ENCODE measurements around the gene TMEM120A.
"Not testable (repeated sequence)": the region's sequence is repeated elsewhere in the genome, so short reads cannot be mapped to it uniquely, and the experiment has no call there.

The TMEM120A gene

DNA sequence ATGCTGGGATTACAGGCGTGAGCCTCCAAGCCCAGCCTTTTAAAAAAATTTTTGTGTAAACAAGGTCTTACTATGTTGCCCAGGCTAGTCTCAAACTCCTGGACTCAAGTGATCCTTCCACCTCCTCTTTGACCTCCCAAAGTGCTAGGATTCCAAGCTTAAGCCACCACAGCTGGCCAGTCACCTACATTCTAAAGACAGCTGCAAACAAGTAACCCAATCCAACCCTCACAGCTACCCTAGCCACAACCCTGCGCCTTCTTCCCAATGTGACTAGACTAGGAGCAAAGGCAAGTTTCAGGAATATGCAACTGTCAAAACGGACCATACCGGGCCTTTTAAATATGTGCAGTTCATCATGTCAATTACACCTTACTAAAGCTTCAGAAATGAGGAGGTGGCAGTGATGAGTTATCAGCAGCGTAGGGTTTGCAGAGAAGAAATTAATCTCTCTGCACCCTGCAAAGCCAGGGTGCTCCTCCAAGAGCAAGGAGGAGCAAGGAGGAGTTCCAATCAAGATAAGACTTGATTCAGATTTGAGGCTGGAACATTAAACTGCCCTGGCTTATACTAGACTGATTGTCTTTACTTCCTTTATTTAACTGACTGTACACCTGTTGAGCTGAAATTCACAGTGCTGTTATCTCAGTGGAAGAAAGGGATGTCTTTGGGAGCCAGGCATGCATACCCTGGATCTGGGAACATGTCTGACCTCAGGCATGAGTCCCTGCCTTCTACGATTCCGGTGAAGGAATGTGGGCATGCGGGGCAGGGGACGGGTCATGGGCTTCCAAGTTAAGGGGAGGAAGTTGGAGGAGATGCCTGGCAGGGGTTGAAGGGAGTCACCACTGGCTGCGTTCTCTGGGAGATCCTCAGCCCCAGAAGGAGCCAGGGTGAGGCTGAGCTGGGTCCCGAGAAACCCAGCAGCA lies 15.5 kb upstream of the TMEM120A start:
- H3K9me3 ChIP-seq (ENCODE audit: control insufficient read depth in 1 of 2, low read length in 2 of 2), result no peaks in the 10 kb centered on the region
- H3K4me1 ChIP-seq (ENCODE audit: control insufficient read depth in 1 of 2, insufficient read depth in 2 of 2, low read length in 2 of 2), result peaks cover 4 to 12% of the 10 kb centered on the region in 2 donors
- no peaks in the 10 kb centered on the region for H3K27me3 ChIP-seq (ENCODE audit: low read depth, low read length)
- H3K4me3 ChIP-seq (ENCODE audit: low read depth in 1 of 2, low read length in 2 of 2), result no peak overlapping the region
- peaks cover 0 to 4% of the 10 kb centered on the region in 2 donors for H3K36me3 ChIP-seq (ENCODE audit: control insufficient read depth in 1 of 2, insufficient read depth in 2 of 2, low read length in 2 of 2)
- H3K27ac ChIP-seq (ENCODE audit: low read length), result no peak overlapping the region

DNA sequence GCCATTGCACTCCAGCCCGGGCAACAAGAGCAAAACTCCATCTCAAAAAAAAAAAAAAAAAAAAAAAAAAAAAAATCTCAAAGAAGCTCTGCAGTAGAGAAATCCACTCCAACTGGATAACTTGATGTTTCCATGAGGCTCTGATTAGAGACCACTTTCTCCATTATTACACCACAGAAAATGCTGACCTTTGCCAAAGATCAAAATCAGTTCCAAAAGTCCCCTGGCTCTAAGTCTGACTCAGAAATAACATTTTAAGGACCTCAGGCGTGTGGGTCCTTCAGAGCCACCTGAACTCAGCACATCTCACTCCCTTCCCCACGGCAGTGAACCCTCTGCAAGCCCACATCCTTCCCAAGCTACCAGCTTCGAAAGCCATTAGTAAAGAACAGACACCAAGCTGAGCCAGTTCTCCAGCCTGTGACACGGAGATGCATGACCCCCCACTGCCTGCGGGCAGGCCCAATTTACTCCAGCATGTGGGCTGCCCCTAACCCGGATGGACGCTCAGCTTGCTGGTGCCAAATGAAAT lies 13.8 kb upstream of the TMEM120A start:
- peaks cover 8 to 9% of the 10 kb centered on the region in 2 donors for H3K36me3 ChIP-seq (ENCODE audit: control insufficient read depth in 1 of 2, insufficient read depth in 2 of 2, low read length in 2 of 2)
- H3K27ac ChIP-seq (ENCODE audit: low read length), result no peak overlapping the region
- no peaks in the 10 kb centered on the region for H3K27me3 ChIP-seq (ENCODE audit: low read depth, low read length)
- H3K4me3 ChIP-seq (ENCODE audit: low read depth in 1 of 2, low read length in 2 of 2), result no peak overlapping the region
- H3K9me3 ChIP-seq (ENCODE audit: control insufficient read depth in 1 of 2, low read length in 2 of 2), result no peaks in the 10 kb centered on the region
- peaks cover 4 to 12% of the 10 kb centered on the region in 2 donors for H3K4me1 ChIP-seq (ENCODE audit: control insufficient read depth in 1 of 2, insufficient read depth in 2 of 2, low read length in 2 of 2)

DNA sequence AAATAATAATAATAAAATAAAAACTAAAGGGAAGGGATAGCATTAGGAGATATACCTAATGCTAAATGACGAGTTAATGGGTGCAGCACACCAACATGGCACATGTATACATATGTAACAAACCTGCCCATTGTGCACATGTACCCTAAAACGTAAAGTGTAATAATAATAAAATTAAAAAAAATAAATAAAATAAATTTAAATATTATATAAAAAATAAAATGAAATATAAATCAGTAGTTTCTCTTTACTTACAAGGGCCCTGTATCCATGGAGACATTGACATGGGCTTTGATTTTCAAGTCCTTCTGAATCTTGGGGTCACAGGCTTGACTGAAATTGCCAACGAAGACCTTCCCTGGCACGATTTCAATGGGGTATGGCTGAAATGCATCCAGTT lies 10.6 kb upstream of the TMEM120A start:
- H3K4me1 ChIP-seq (ENCODE audit: control insufficient read depth in 1 of 2, insufficient read depth in 2 of 2, low read length in 2 of 2); H3K4me3 ChIP-seq (ENCODE audit: low read depth in 1 of 2, low read length in 2 of 2); H3K9me3 ChIP-seq (ENCODE audit: control insufficient read depth in 1 of 2, low read length in 2 of 2); H3K27ac ChIP-seq (ENCODE audit: low read length); H3K27me3 ChIP-seq (ENCODE audit: low read depth, low read length): not testable (repeated sequence)
- peaks cover 9 to 16% of the 10 kb centered on the region in 2 donors for H3K36me3 ChIP-seq (ENCODE audit: control insufficient read depth in 1 of 2, insufficient read depth in 2 of 2, low read length in 2 of 2)

DNA sequence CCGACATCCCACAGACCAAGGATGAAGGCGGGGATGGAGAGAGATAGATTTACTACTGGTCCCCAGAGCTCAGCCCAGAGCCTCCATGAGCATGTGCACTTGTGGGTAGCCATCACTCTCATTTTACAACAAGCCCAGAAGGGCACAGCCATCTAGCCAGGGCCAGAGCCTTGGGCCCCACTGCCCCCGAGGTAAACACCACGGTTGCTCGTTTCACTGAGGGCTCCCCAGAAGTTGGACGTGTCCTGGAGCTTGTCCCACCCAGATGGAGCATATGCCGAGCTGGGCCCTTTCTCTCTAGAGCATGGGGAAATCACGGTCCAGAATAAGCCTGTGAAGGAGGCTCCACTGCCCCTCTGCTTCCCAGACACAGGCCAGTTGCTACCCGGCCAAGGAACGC lies 9.0 kb upstream of the TMEM120A start:
- Histone ChIP-seq H3K27ac (ENCODE audit: low read length) (no peak overlapping the region), H3K36me3 (ENCODE audit: control insufficient read depth in 1 of 2, insufficient read depth in 2 of 2, low read length in 2 of 2) (peaks cover 9 to 16% of the 10 kb centered on the region in 2 donors), H3K9me3 (ENCODE audit: control insufficient read depth in 1 of 2, low read length in 2 of 2) (no peaks in the 10 kb centered on the region)

DNA sequence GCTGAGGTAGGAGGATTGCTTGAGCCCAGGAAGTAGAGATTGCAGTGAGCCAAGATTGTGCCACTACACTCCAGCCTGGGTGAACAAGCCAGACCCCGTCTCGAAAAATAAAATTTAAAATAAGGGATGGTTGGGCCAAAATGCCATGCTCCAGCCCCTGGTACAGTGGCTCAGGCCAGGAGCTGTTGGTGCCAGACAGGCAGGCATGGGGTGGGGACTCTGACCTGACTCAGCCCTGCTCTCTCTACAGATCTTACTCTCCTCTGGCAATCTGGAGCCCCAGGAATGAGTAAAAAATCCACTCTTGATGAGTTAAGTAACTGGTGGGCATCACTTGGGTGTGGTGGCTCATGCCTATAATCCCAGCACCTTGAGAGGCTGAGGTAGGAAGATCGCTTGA lies 8.4 kb upstream of the TMEM120A start:
- Histone ChIP-seq H3K4me3 (ENCODE audit: low read depth in 1 of 2, low read length in 2 of 2) (no peak overlapping the region), H3K27ac (ENCODE audit: low read length) (no peak overlapping the region), H3K27me3 (ENCODE audit: low read depth, low read length) (no peaks in the 10 kb centered on the region), H3K36me3 (ENCODE audit: control insufficient read depth in 1 of 2, insufficient read depth in 2 of 2, low read length in 2 of 2) (peaks cover 9 to 16% of the 10 kb centered on the region in 2 donors), H3K9me3 (ENCODE audit: control insufficient read depth in 1 of 2, low read length in 2 of 2) (no peaks in the 10 kb centered on the region), H3K4me1 (ENCODE audit: control insufficient read depth in 1 of 2, insufficient read depth in 2 of 2, low read length in 2 of 2) (no peaks in the 10 kb centered on the region)

More for the DNA sequence above, 9.0 kb upstream of the TMEM120A start:
- Histone ChIP-seq H3K4me1 (ENCODE audit: control insufficient read depth in 1 of 2, insufficient read depth in 2 of 2, low read length in 2 of 2) (no peaks in the 10 kb centered on the region), H3K27me3 (ENCODE audit: low read depth, low read length) (no peaks in the 10 kb centered on the region), H3K4me3 (ENCODE audit: low read depth in 1 of 2, low read length in 2 of 2) (no peak overlapping the region)

DNA sequence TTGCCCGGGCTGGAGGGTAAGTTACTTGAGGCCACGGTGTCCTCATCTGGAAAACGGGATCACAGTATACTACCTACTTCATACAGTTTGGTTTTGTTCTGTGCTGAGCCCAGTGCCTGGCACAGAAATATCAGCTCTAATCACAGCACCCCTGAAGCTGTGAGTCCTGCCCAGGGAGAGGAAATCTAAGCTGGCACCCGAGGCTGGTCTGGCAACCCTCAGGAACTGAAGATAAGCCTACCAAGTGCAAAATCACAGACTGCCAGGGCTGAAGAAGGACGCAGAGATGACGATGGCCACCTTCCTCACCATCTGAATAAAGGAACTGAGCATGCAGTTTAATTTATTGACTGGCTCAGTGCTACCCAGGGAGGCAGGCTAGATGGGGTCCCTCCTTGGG lies 7.7 kb upstream of the TMEM120A start:
- H3K36me3 ChIP-seq (ENCODE audit: control insufficient read depth in 1 of 2, insufficient read depth in 2 of 2, low read length in 2 of 2), result peaks cover 9 to 16% of the 10 kb centered on the region in 2 donors
- H3K4me3 ChIP-seq (ENCODE audit: low read depth in 1 of 2, low read length in 2 of 2), result no peak overlapping the region
- no peaks in the 10 kb centered on the region for H3K9me3 ChIP-seq (ENCODE audit: control insufficient read depth in 1 of 2, low read length in 2 of 2)
- H3K27ac ChIP-seq (ENCODE audit: low read length), result no peak overlapping the region
- H3K27me3 ChIP-seq (ENCODE audit: low read depth, low read length), result no peaks in the 10 kb centered on the region
- no peaks in the 10 kb centered on the region for H3K4me1 ChIP-seq (ENCODE audit: control insufficient read depth in 1 of 2, insufficient read depth in 2 of 2, low read length in 2 of 2)

DNA sequence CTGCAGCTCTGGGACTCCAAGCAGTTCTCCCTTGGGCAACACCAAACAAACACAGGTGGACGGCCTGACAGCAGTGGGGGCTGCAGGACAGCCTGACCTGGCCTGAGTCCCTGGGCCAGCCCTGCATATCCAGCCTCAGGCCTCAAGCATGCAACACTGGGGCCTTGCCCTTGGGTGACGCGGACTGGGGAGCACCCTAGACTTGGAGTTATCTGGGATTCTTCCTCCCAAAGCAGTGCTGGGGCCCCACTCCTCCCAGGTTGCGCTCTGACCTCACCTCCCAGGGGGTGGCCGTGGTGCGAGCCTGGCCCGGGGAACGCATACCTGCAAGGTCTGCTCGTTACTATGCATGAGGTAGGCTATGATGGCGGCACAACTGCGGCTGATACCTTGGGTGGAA lies 6.2 kb upstream of the TMEM120A start:
- Histone ChIP-seq H3K27ac (ENCODE audit: low read length) (no peak overlapping the region), H3K36me3 (ENCODE audit: control insufficient read depth in 1 of 2, insufficient read depth in 2 of 2, low read length in 2 of 2) (peaks cover 9 to 25% of the 10 kb centered on the region in 2 donors), H3K27me3 (ENCODE audit: low read depth, low read length) (no peaks in the 10 kb centered on the region), H3K9me3 (ENCODE audit: control insufficient read depth in 1 of 2, low read length in 2 of 2) (no peaks in the 10 kb centered on the region), H3K4me3 (ENCODE audit: low read depth in 1 of 2, low read length in 2 of 2) (no peak overlapping the region), H3K4me1 (ENCODE audit: control insufficient read depth in 1 of 2, insufficient read depth in 2 of 2, low read length in 2 of 2) (peaks cover 0 to 1% of the 10 kb centered on the region in 2 donors)

DNA sequence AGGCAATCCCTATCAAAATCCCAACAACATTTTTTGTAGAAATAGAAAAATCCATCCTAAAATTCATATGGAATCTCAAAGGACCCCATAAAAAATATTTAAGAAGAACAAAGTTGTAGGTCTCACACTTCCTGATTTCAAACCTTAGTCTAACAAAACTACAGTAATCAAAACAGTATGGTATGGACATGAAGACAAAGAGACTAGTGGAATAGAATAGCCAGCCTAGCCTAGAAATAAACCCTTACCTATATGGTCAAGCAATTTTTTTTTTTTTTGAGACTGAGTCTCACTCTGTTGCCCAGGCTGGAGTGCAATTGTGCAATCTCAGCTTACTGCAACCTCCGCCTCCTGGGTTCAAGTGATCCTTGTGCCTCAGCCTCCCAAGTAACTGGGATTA lies 3.6 kb upstream of the TMEM120A start:
- Histone ChIP-seq H3K9me3 (ENCODE audit: control insufficient read depth in 1 of 2, low read length in 2 of 2) (no peaks in the 10 kb centered on the region), H3K4me3 (ENCODE audit: low read depth in 1 of 2, low read length in 2 of 2) (no peak overlapping the region), H3K27me3 (ENCODE audit: low read depth, low read length) (no peaks in the 10 kb centered on the region), H3K27ac (ENCODE audit: low read length) (no peak overlapping the region), H3K4me1 (ENCODE audit: control insufficient read depth in 1 of 2, insufficient read depth in 2 of 2, low read length in 2 of 2) (peaks cover 2 to 15% of the 10 kb centered on the region in 2 donors), H3K36me3 (ENCODE audit: control insufficient read depth in 1 of 2, insufficient read depth in 2 of 2, low read length in 2 of 2) (peaks cover 0 to 16% of the 10 kb centered on the region in 2 donors)

DNA sequence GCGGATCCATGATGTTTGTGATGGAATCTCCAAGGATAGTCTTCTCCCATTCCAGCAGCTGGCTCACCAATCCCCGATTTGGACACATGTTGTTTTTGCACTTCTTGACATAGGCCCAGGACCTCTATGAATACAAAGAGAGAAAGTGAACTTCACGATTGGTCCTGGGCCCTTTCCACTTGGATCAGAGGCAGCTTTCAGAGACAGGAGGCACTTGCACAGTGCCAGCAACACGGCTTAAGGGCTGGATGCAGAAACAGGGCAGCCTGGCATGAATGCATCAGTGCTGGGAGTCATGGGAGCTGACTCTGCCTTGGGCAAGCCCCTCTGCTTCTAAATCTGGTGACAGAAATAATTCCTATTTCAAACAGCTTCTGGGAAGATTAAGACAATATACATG lies 2.1 kb upstream of the TMEM120A start:
- H3K4me3 ChIP-seq (ENCODE audit: low read depth in 1 of 2, low read length in 2 of 2), result no peak overlapping the region
- no peak overlapping the region for H3K27ac ChIP-seq (ENCODE audit: low read length)

DNA sequence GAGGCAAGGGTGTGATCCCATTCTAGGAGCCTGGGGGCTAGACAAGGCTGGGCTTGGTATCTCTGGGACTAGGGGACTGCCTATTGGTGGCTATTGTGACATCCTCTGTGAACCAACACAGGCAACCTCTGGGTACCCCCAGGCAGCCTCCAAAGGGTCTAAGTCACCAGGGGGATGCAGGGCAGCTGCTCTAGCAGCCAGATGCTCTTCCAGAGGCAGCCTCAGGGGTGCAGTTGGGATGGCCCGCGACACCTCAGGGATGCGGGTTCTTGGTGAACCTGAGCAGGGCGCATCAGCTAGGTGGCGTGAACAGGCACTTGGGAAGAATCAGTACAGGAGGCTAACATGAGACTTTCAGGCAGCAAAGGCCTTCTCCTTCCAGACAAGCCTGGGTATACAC lies 1.6 kb upstream of the TMEM120A start:
- Histone ChIP-seq H3K27me3 (ENCODE audit: low read depth, low read length) (no peaks in the 10 kb centered on the region), H3K4me3 (ENCODE audit: low read depth in 1 of 2, low read length in 2 of 2) (no peak overlapping the region), H3K27ac (ENCODE audit: low read length) (no peak overlapping the region)

More for the DNA sequence above, 2.1 kb upstream of the TMEM120A start:
- Histone ChIP-seq H3K27me3 (ENCODE audit: low read depth, low read length) (no peaks in the 10 kb centered on the region), H3K36me3 (ENCODE audit: control insufficient read depth in 1 of 2, insufficient read depth in 2 of 2, low read length in 2 of 2) (peaks cover 0 to 16% of the 10 kb centered on the region in 2 donors), H3K4me1 (ENCODE audit: control insufficient read depth in 1 of 2, insufficient read depth in 2 of 2, low read length in 2 of 2) (peaks cover 3 to 17% of the 10 kb centered on the region in 2 donors), H3K9me3 (ENCODE audit: control insufficient read depth in 1 of 2, low read length in 2 of 2) (no peaks in the 10 kb centered on the region)

DNA sequence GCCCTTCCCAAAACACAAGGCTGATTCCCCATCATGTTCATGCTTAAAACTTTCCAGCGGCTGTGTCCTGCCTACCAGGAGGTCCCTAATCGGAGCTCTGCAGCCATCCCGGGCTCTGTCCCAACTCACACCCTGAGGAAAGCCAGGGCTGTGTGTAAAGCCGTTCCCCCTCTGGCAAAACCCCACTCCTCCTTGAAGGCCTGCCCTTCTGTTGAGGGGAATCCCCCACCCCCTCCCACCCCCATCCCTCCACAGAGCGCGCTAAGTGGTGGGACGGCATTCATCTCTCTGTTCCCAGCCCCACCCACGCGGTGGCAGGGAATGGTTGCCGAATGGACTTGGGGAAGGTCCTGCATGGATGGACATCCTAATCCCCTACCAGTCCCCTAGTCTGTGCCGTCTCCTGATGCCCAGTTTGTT lies 667 bp upstream of the TMEM120A start:
- Histone ChIP-seq H3K4me1 (ENCODE audit: control insufficient read depth in 1 of 2, insufficient read depth in 2 of 2, low read length in 2 of 2) (peaks cover 3 to 19% of the 10 kb centered on the region in 2 donors), H3K36me3 (ENCODE audit: control insufficient read depth in 1 of 2, insufficient read depth in 2 of 2, low read length in 2 of 2) (peaks cover 0 to 9% of the 10 kb centered on the region in 2 donors)

More for the DNA sequence above, 1.6 kb upstream of the TMEM120A start:
- Histone ChIP-seq H3K9me3 (ENCODE audit: control insufficient read depth in 1 of 2, low read length in 2 of 2) (no peaks in the 10 kb centered on the region), H3K36me3 (ENCODE audit: control insufficient read depth in 1 of 2, insufficient read depth in 2 of 2, low read length in 2 of 2) (peaks cover 0 to 15% of the 10 kb centered on the region in 2 donors), H3K4me1 (ENCODE audit: control insufficient read depth in 1 of 2, insufficient read depth in 2 of 2, low read length in 2 of 2) (peaks cover 3 to 17% of the 10 kb centered on the region in 2 donors)

More for the DNA sequence above, 667 bp upstream of the TMEM120A start:
- Histone ChIP-seq H3K9me3 (ENCODE audit: control insufficient read depth in 1 of 2, low read length in 2 of 2) (no peaks in the 10 kb centered on the region), H3K27ac (ENCODE audit: low read length) (peak overlapping the region; percentile 63), H3K27me3 (ENCODE audit: low read depth, low read length) (no peaks in the 10 kb centered on the region), H3K4me3 (ENCODE audit: low read depth in 1 of 2, low read length in 2 of 2) (peak overlapping the region; percentile 67 to 93)

Measured in muscle layer of duodenum (tissue), 2 donors.